ENCODE data around the gene PAX6.

- TF ChIP-seq CTCF (IDR thresholded peaks at IDR 0.05) (no peak), TCF7L2 (IDR thresholded peaks at IDR 0.05; ENCODE audit: low read depth, low read length) (no peak), REST (IDR thresholded peaks at IDR 0.05; ENCODE audit: insufficient read depth in 1 of 2, low read depth in 2 of 2, low read length in 1 of 2) (no peak), POLR2AphosphoS5 (IDR thresholded peaks at IDR 0.05; ENCODE audit: low read depth, low read length) (no peak)
Observed at GRCh38 chr11:31822927-31823643, 12.0 kb upstream of the PAX6 start.
